T-helper 1 cell treated with Interleukin-12 subunit alpha and Interleukin-12 subunit beta and Interleukin-4 antibody, amounts not matched to agents 30 μg/mL and 1 μg/mL, for 36 hours (primary cell): ENCODE results near the gene CDK5RAP2.

Experiments used
- H3K27ac Mint-ChIP-seq: one replicate; pipeline ENCODE4 v1.8.0; 2021; ENCODE audit warnings: mild to moderate bottlenecking, mixed read lengths
- H3K27me3 Mint-ChIP-seq: one replicate; pipeline ENCODE4 v1.8.0; 2021; ENCODE audit warnings: low read depth, mixed read lengths
- H3K36me3 Mint-ChIP-seq: one replicate; pipeline ENCODE4 v1.8.0; 2021; ENCODE audit warnings: low read depth, mixed read lengths
- H3K4me1 Mint-ChIP-seq: one replicate; pipeline ENCODE4 v1.8.0; 2021; ENCODE audit warnings: low read depth, mixed read lengths
- H3K4me3 Mint-ChIP-seq: one replicate; pipeline ENCODE4 v1.8.0; 2021; ENCODE audit warnings: mild to moderate bottlenecking, moderate library complexity, mixed read lengths
- H3K9me3 Mint-ChIP-seq: one replicate; pipeline ENCODE4 v1.8.0; 2021; ENCODE audit warnings: mixed read lengths

The CDK5RAP2 gene

DNA sequence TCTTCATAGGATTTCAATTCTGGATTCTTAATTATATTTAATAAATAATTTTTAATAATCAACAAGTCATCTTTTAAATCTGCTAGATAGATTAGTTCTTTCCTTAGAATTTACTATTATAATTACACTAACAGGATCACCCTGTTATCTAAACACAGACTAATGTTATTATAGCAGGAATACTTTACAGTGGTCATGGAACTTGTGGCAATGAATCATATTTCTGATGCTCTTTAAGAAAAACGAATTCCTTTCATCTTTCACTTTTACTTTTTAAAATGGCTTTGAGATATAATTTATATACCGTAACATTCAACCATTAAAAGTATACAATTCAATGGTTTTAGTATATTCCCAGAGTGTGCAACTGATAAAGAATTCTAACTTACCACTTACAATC lies 29.7 kb upstream of the CDK5RAP2 start:
- Mint-ChIP-seq H3K27ac (no peak overlapping the region), H3K36me3 (peaks cover 20% of the 10 kb centered on the region), H3K4me3 (no peak overlapping the region)

DNA sequence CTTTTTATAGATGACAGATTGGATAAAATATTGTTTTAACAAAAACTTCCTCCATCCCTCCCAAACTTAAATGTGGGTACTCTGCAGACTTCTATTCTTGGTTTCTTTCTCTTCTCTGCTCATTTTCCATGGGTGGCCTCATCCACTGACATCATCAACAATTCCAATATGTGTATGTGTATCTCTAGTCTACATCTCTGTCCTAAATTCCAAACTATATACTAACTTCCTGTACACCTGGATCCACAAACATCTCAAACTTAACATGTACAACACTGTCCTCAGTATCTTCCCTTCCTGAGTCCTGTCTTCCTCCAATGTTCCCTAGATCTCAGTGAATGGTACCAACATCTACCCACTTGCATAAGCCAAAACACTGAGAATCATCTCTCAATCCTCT lies 28.5 kb upstream of the CDK5RAP2 start:
- H3K4me3 Mint-ChIP-seq, result no peak overlapping the region
- H3K36me3 Mint-ChIP-seq, result peaks cover 22% of the 10 kb centered on the region
- no peaks in the 10 kb centered on the region for H3K4me1 Mint-ChIP-seq
- H3K27me3 Mint-ChIP-seq, result no peaks in the 10 kb centered on the region
- H3K27ac Mint-ChIP-seq, result no peak overlapping the region
- H3K9me3 Mint-ChIP-seq, result no peaks in the 10 kb centered on the region

More for the DNA sequence above, 29.7 kb upstream of the CDK5RAP2 start:
- H3K4me1 Mint-ChIP-seq, result no peaks in the 10 kb centered on the region
- H3K27me3 Mint-ChIP-seq, result no peaks in the 10 kb centered on the region
- no peaks in the 10 kb centered on the region for H3K9me3 Mint-ChIP-seq

DNA sequence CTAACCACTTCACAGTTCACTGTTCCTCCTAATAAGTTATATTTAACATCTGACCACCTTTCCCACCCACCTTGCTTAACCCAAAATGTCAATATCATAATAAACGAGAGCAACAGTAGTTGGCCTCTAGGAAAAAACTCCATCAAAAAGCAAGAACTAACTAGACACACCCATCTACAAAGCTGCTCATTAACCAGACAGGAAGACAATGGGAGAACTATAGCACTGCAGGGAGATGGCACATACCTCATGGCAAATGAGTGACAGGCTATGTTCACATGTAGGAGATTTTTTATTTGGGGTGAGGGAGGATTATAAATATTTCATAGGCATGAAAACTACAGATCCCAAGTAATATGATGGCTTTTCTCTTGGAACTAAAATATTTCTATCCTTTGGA lies 23.6 kb upstream of the CDK5RAP2 start:
- no peak overlapping the region for H3K27ac Mint-ChIP-seq
- peaks cover 16% of the 10 kb centered on the region for H3K36me3 Mint-ChIP-seq
- H3K27me3 Mint-ChIP-seq, result no peaks in the 10 kb centered on the region
- H3K9me3 Mint-ChIP-seq, result no peaks in the 10 kb centered on the region
- no peak overlapping the region for H3K4me3 Mint-ChIP-seq
- H3K4me1 Mint-ChIP-seq, result no peaks in the 10 kb centered on the region

DNA sequence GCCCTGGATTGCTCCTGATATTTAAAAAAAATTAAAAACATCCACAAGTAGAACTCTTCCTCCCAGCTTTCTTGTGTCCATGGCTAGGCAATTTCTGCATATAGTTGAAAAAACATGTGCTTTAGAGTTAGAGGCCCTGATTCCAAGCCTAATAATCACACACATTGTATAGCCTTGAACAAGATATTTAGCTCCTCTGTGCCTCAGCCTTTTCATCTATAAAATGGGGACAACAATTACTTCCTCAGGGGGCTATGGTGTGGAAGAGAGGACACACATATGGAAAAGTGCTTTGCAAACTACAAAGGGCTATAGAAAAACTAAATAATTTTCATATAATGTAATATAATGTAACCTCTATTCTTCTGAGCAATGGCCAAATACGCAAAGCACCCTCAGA lies 23.0 kb upstream of the CDK5RAP2 start:
- no peak overlapping the region for H3K27ac Mint-ChIP-seq
- no peak overlapping the region for H3K4me3 Mint-ChIP-seq
- H3K4me1 Mint-ChIP-seq, result no peaks in the 10 kb centered on the region
- peaks cover 13% of the 10 kb centered on the region for H3K36me3 Mint-ChIP-seq
- H3K27me3 Mint-ChIP-seq, result no peaks in the 10 kb centered on the region
- no peaks in the 10 kb centered on the region for H3K9me3 Mint-ChIP-seq

DNA sequence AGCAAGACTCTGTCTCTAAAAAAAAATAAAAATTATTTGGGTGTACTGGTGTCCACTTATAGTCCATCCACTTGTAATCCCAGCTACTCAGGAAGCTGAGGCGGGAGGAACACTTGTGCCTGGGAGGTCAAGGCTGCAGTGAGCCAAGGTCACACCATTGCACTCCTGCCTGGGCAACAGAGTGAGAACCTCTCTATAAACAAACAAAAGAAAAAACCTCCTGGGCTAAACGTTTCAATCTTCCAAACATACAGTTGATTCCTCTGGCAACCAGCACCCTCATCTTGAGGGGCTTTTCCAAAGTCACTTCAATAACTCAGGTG lies 13.9 kb upstream of the CDK5RAP2 start:
- H3K27me3 Mint-ChIP-seq, result no peaks in the 10 kb centered on the region
- H3K36me3 Mint-ChIP-seq, result no peaks in the 10 kb centered on the region
- no peaks in the 10 kb centered on the region for H3K9me3 Mint-ChIP-seq
- H3K4me1 Mint-ChIP-seq, result no peaks in the 10 kb centered on the region
- no peak overlapping the region for H3K4me3 Mint-ChIP-seq
- H3K27ac Mint-ChIP-seq, result no peak overlapping the region

DNA sequence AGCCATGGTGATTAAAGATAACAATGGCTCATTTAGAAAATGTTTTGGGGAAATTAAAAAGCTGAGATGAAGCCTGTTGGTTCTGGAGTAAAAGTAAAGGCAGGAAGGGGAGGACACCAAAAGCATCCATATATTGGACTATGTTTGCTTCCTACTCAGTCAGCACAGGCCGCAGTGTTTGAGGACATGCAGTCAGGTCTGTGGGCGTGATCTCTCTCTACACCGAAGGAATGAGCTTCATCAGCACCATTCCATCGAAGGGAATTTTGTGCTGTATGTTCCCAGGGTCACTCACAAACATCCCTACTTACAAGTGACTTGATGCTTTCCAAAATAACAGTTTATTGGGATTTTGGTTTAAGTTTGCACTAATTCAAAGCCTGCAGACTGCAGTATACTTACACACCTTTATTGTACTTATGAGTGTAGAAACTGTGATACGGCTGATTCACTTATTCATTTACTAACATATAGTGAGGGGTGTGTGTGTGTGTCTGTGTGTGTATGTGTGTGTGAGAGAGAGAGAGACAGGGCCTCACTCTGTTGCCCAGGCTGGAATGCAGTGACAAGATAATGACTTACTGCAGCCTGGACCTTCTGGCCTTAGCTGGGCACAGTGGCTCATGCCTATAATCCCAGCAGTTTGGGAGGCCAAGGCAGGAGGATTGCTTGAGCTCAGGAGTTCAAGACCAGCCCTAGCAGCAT lies 13.4 kb upstream of the CDK5RAP2 start:
- Mint-ChIP-seq H3K36me3 (no peaks in the 10 kb centered on the region), H3K9me3 (no peaks in the 10 kb centered on the region), H3K4me1 (no peaks in the 10 kb centered on the region), H3K27ac (no peak overlapping the region), H3K27me3 (no peaks in the 10 kb centered on the region), H3K4me3 (no peak overlapping the region)

DNA sequence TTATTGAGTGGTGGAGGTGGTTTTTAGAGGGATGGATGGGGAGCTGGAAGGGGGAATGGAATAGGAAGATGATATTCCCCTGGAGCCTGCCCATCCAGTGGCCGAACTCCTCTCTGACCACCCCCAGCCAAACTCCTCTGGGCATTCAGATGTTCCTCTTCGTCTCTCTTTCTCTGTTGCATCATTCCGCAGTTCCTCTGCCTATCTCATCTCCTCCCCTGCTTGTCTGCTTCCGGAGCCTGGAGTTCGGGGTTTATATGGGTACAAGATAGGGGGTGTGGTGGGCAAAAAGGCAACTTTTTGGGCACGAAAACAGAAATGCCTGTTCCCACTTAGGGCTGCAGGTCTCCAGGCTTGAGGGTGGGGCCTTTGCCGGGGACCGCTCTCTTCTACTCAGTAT lies 12.2 kb upstream of the CDK5RAP2 start:
- Mint-ChIP-seq H3K27me3 (peaks cover 1% of the 10 kb centered on the region), H3K36me3 (no peaks in the 10 kb centered on the region), H3K4me1 (no peaks in the 10 kb centered on the region), H3K27ac (no peak overlapping the region), H3K4me3 (no peak overlapping the region), H3K9me3 (no peaks in the 10 kb centered on the region)

DNA sequence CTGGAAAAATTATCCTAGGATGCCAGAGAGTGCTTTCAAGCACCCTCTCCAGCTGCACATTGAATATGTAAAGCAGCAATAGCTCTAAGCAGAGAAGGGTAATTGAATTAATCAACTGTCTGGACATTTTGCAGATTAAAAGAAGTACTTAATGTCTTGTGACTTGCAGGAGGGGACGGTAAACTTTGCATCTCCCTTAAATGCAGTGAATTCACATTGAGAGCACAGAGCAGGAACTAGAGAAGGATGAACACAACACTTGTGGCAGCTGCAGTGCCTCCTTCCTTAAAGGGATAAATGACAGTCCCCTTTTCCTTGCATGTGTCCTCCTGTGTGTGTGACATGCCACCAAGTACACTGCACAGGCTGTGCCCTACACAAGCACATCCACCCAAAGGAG lies 7.4 kb upstream of the CDK5RAP2 start:
- H3K4me1 Mint-ChIP-seq, result peaks cover 2% of the 10 kb centered on the region
- H3K9me3 Mint-ChIP-seq, result no peaks in the 10 kb centered on the region
- no peak overlapping the region for H3K4me3 Mint-ChIP-seq
- H3K27me3 Mint-ChIP-seq, result peaks cover 5% of the 10 kb centered on the region
- no peaks in the 10 kb centered on the region for H3K36me3 Mint-ChIP-seq
- H3K27ac Mint-ChIP-seq, result no peak overlapping the region

DNA sequence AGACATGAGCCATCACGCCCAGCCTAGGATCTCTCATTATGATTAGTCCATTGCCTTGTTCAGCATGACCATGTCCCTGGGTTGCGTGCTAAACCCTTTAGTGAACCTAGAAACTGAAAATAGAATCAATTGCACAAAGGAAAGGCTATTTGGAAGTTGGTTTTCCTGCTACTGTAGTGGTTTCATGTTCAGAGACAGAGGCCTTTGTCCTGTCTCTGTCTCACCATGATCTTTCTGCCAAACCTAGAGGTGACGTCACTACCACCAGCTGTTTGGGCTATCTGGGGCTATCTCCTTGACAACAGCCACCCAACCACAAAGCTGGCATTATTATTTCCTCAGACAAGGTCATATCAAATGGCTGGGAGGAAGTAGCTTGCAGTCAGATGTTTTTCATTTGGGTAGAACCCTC lies 4.0 kb upstream of the CDK5RAP2 start:
- Mint-ChIP-seq H3K27ac (no peak overlapping the region), H3K4me1 (peaks cover 19% of the 10 kb centered on the region), H3K27me3 (peaks cover 5% of the 10 kb centered on the region), H3K9me3 (peaks cover 4% of the 10 kb centered on the region), H3K36me3 (peaks cover 8% of the 10 kb centered on the region), H3K4me3 (no peak overlapping the region)

DNA sequence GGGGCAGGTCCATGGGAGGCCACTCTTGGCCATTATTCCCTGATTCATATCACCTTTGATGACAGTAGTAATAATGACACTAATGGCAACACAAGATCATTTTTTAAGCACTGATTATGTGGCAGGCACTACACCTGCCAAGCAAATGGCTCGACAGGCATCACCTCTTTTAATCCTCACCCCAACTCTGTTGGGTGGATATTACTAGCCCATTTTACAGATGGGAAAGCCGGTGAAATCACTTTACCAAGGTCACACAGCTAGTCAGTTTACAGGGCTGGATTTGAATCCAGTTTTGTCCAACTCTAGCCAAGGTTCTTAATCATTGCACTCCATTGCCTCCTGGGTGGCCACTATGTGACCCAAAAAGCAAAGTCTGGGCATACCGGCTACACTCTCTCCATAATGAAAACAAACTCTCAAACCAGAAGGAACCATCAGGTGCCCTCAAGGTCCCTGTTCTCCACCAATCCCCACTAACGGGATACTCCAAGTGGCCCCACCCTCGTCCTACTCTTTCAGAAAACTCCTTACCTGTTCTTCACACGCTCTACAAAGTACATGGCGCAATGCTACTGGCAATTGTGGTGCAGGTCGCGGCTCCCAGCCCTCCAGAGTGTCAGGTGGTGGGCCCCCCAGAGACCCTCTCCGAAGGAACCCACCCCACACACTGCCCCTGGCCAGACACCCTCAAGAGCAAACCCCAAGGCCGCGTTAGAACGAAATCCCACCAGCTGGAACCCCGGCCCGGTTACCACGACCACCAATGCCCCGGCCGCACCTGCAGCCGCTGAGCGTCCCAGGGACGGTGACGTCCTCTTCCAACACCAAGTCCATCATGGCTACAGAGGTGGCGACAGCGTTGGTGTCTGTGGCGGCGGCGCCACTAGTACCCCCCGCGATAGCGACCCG lies 572 bp downstream of the CDK5RAP2 start:
- H3K9me3 Mint-ChIP-seq, result peaks cover 4% of the 10 kb centered on the region
- peak overlapping the region; percentile 93 for H3K27ac Mint-ChIP-seq
- peaks cover 45% of the 10 kb centered on the region for H3K4me1 Mint-ChIP-seq

DNA sequence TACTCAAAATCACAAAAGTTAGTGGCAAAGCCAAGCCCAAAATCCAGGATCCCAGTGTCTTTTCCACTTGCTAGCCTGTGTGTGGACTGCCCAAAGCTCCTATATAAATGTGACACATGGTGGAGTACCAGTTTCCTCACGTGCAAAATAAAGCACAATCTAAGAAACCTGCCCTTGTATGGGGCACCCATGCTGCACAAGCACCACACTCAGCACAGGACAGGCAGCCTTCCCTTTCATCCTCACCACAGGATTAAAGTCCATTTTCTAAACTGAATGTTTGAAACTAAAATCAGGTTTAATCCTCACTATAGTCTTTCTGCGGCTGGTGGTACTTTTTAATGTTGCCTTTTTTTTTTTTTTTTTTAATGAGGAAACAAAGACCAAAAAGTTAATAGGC lies 5.5 kb downstream of the CDK5RAP2 start:
- Mint-ChIP-seq H3K27ac (no peak overlapping the region), H3K9me3 (no peaks in the 10 kb centered on the region), H3K27me3 (no peaks in the 10 kb centered on the region), H3K4me1 (peaks cover 37% of the 10 kb centered on the region), H3K36me3 (peaks cover 11% of the 10 kb centered on the region), H3K4me3 (no peak overlapping the region)

More for the DNA sequence above, 572 bp downstream of the CDK5RAP2 start:
- Mint-ChIP-seq H3K27me3 (no peaks in the 10 kb centered on the region), H3K36me3 (peaks cover 12% of the 10 kb centered on the region), H3K4me3 (peak overlapping the region; percentile 92)

DNA sequence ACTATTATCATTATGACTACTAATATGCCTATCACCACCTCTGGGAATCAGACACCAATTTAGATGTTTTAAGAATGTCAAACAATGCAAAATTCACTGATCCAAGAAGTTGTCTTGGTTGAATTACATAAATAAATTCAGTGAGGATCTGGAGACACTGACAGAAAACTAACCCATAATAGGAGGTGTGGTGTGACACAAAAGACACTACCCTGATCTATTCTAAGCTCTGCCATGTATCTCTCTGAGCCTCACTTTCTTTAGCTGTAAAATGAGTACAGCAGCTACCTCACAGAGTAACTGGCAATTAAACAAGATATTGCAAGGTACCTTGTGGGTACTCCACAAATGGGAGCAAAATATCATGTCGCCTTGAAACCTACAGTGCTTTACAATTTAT lies 7.5 kb downstream of the CDK5RAP2 start:
- Mint-ChIP-seq H3K9me3 (no peaks in the 10 kb centered on the region), H3K4me3 (no peak overlapping the region), H3K27me3 (no peaks in the 10 kb centered on the region), H3K4me1 (peaks cover 20% of the 10 kb centered on the region), H3K27ac (no peak overlapping the region), H3K36me3 (peaks cover 27% of the 10 kb centered on the region)

DNA sequence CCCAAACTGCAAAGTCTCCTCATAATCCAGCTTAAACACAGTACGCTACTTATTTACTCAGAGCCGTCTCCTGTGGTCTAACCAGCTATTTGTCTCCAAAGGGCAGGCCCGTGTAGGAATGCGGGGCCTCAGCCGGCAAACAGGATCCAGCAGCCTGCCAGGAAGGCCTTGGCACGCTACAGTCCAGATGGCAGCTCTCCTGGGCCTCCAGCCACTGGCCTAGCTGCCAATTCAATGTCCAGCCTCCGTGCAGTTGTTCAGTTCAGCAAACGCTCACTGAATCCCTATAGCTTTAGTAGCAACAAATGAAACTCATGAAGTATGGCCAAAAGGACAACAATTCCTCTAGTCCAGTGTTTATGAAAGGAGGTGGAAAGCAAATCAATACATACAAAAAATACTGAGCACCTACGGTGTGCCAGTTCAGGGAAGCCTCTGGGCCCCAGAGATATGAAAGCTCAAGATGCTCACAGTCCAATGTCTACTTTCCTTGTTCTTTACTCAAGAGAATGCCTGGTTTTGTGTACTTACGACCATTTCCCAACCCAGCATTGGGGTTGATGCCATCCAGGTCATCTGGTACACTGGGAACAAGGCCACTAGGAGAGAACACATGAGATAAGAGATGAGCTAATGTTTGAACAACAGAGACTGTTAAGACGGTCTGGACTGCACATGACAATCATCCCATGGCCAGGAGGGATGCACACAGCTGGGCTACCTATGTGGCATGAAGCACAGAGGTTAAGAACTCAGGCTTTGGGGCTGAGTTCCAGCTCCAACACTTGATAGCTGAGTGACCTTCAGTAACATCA lies 8.3 kb downstream of the CDK5RAP2 start:
- no peak overlapping the region for H3K4me3 Mint-ChIP-seq
- H3K27me3 Mint-ChIP-seq, result no peaks in the 10 kb centered on the region
- no peak overlapping the region for H3K27ac Mint-ChIP-seq
- peaks cover 16% of the 10 kb centered on the region for H3K4me1 Mint-ChIP-seq
- peaks cover 30% of the 10 kb centered on the region for H3K36me3 Mint-ChIP-seq
- H3K9me3 Mint-ChIP-seq, result no peaks in the 10 kb centered on the region

DNA sequence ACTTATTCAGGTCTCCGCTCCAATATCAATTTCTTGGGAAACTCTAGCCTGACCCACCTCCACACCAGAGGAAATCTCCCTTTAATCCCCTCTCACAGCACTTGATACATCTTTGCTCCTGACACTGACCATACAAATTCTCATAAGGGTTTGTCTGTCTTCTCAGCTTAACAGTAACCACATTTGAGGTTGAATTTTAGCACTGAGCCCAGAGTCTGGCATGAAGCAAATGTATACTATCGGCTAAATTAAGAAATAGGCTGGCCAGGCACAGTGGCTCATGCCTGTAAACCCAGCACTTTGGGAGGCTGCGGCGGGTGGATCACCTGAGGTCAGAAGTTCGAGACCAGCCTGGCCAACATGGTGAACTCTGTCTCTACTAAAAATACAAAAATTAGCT lies 9.7 kb downstream of the CDK5RAP2 start:
- Mint-ChIP-seq H3K27me3 (no peaks in the 10 kb centered on the region), H3K4me1 (peaks cover 11% of the 10 kb centered on the region), H3K36me3 (peaks cover 34% of the 10 kb centered on the region), H3K4me3 (no peak overlapping the region), H3K9me3 (no peaks in the 10 kb centered on the region), H3K27ac (no peak overlapping the region)
